Liver (tissue), 3 donors: ENCODE data around the gene TUBB4B.

Experiments used
- ATF3 ChIP-seq: IDR thresholded peaks from 2 replicates; pipeline ENCODE4 v1.6.1; 2016; ENCODE audit warnings: antibody characterized with exemption
- CTCF ChIP-seq: fragments of 150-350 bp; IDR thresholded peaks from 2 replicates; pipeline ENCODE4 v1.5.1; 2017; ENCODE audit warnings: improper control_type of control experiment, low read depth, low read length; ENCODE audit not compliant: missing input control
- EGR1 ChIP-seq, 2 donors: IDR thresholded peaks; 2 replicates each; pipeline ENCODE4 v1.6.1; 2016 to 2018; ENCODE audit warnings: antibody characterized with exemption in 2 of 2, low read depth in 2 of 2
- GABPA ChIP-seq, 2 donors: IDR thresholded peaks in 1 of 2; conservative IDR thresholded peaks in 1 of 2; 2 replicates each; pipeline ENCODE4 v1.6.1; 2016; ENCODE audit warnings: antibody characterized with exemption in 2 of 2, mild to moderate bottlenecking in 1 of 2, moderate library complexity in 1 of 2
- HNF4G ChIP-seq: IDR thresholded peaks from 2 replicates; pipeline ENCODE4 v1.6.1; 2016; ENCODE audit warnings: antibody characterized with exemption
- RAD21 ChIP-seq, 2 donors: IDR thresholded peaks; 2 replicates each; pipeline ENCODE4 v1.6.1; 2016; ENCODE audit warnings: antibody characterized with exemption in 2 of 2, mild to moderate bottlenecking in 2 of 2
- REST ChIP-seq: IDR thresholded peaks from 2 replicates; pipeline ENCODE4 v1.6.1; 2016; ENCODE audit warnings: antibody characterized with exemption, mild to moderate bottlenecking
- SP1 ChIP-seq: IDR thresholded peaks from 2 replicates; pipeline ENCODE4 v1.6.1; 2018; ENCODE audit warnings: antibody characterized with exemption, mild to moderate bottlenecking
- TAF1 ChIP-seq: conservative IDR thresholded peaks from 2 replicates; pipeline ENCODE4 v1.6.1; 2016; ENCODE audit warnings: antibody characterized with exemption, mild to moderate bottlenecking
- YY1 ChIP-seq: IDR thresholded peaks from 2 replicates; pipeline ENCODE4 v1.6.1; 2016; ENCODE audit warnings: antibody characterized with exemption, mild to moderate bottlenecking
- ZBTB33 ChIP-seq: IDR thresholded peaks from 2 replicates; pipeline ENCODE4 v1.6.1; 2016; ENCODE audit warnings: antibody characterized with exemption
- TF ChIP-seq, protein P1 (sequence below): IDR thresholded peaks from 2 replicates; pipeline ENCODE4 v1.6.1; 2016; ENCODE audit warnings: antibody characterized with exemption
- donor health status: healthy.
- donor health status: healthy.

GRCh38 chr9:137275588-137276472, 34.7 kb downstream of the TUBB4B start:
- TF ChIP-seq HNF4G, result no peak
- no peak for TF ChIP-seq CTCF
- TF ChIP-seq TAF1, result no peak
- TF ChIP-seq GABPA (IDR thresholded peaks at IDR 0.05 in 1 of 2, conservative IDR thresholded peaks at IDR 0.05 in 1 of 2), result no peak
- TF ChIP-seq YY1, result no peak
- TF ChIP-seq, protein P1, sequence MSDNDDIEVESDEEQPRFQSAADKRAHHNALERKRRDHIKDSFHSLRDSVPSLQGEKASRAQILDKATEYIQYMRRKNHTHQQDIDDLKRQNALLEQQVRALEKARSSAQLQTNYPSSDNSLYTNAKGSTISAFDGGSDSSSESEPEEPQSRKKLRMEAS, result no peak
- no peak for TF ChIP-seq RAD21 (IDR thresholded peaks at IDR 0.05)
- no peak for TF ChIP-seq SP1
- TF ChIP-seq REST, result no peak
- TF ChIP-seq EGR1 (IDR thresholded peaks at IDR 0.05; ENCODE audit: low read depth in 2 of 2), result no peak
- TF ChIP-seq ZBTB33, result no peak
- TF ChIP-seq ATF3, result no peak
